ENCODE measurements around the gene TMEM39B. TPM values are rescaled to one million over a fixed set of nuclear protein-coding genes. Genes with fewer than 3 reads are reported as not detected.

TMEM39B gene
- total and polyA plus RNA-seq, 2 of the 4 experiments (the other 2 are of a cell fraction) = 6.5 to 28.7 TPM

DNA sequence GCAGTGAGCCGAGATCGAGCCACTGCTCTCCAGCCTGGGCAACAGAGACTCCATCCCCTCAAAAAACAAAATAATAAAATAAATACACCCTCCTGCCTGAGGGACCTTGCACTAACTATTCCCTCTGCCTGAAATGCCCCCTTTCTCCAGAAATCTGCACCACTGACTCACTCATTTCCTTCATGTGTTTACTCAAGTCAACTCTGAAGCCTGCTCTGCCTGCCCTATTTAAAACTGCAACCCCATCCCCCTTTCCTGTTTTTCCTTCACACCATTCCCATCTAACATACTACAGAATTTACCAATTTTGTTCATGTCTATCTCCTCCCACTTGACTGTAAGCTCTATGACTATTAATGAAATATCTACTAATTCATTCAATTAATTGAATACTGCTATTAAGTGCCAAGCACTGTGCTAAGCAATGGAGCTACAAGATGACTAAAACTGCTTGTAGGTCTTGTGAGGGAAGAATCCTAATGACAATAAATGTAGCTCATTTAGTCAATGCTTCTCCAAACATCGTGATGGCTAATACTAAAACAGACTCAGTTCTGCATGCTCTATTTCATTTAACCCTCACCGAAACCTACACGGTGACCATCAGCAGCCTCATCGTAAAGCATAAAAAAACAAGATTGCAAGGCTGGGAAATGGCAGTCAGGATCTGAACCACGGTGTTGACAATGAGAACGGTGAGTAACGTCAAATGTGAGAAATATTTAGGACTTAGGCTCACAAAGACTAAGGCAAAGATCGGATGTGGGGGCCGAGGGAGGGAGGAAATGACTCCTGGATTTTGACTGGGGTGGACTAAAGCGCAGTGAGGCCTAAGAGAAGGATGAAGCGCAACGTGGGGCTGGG lies 749 bp upstream of the TMEM39B start (continued):
- TF ChIP-seq, protein P1, sequence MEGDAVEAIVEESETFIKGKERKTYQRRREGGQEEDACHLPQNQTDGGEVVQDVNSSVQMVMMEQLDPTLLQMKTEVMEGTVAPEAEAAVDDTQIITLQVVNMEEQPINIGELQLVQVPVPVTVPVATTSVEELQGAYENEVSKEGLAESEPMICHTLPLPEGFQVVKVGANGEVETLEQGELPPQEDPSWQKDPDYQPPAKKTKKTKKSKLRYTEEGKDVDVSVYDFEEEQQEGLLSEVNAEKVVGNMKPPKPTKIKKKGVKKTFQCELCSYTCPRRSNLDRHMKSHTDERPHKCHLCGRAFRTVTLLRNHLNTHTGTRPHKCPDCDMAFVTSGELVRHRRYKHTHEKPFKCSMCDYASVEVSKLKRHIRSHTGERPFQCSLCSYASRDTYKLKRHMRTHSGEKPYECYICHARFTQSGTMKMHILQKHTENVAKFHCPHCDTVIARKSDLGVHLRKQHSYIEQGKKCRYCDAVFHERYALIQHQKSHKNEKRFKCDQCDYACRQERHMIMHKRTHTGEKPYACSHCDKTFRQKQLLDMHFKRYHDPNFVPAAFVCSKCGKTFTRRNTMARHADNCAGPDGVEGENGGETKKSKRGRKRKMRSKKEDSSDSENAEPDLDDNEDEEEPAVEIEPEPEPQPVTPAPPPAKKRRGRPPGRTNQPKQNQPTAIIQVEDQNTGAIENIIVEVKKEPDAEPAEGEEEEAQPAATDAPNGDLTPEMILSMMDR (conservative IDR thresholded peaks at IDR 0.05; ENCODE audit: low read depth, low read length) = no peak

Measured in IMR-90 (cell line).